Left ventricle myocardium superior (tissue), 1 donor: ENCODE results near the gene CCDC146. TPM values are rescaled to one million over a fixed set of nuclear protein-coding genes. Genes with fewer than 3 reads are reported as not detected.
"Not testable (repeated sequence)": the region's sequence is repeated elsewhere in the genome, so short reads cannot be mapped to it uniquely, and the experiment has no call there.

Experiments
- ATAC-seq: fragments of 200-7000 bp; cut with Tn5 transposase; one replicate; pipeline ENCODE4 v1.9.1; 2020; ENCODE audit warnings: mild to moderate bottlenecking, moderate library complexity
- DNase-seq: peaks from one replicate; pipeline ENCODE4 v3.0.0-alpha.2; 2020
- intact Hi-C: fragments of 100-400 bp; cut with micrococcal nuclease; formaldehyde crosslinking; loops from one replicate; pipeline ENCODE4 v1.11.0; 2022
- long read RNA-seq: library from polyadenylated mRNA; unstranded; transcript quantifications from one replicate; pipeline ENCODE4 v2.0.0, GENCODE V29; 2021
- total RNA-seq: library from RNA; stranded (reverse); fragmentation: NEBNext Ultra II Directional; extraction: Animal tissue kit (Norgen Biotek cat#: 25700); gene quantifications from one replicate; pipeline ENCODE4 v1.2.1, GENCODE V29; 2021
- donor health status: DM: no; HTN: yes; CAD: no; lungs with severe emphysema.

Gene CCDC146, protein sequence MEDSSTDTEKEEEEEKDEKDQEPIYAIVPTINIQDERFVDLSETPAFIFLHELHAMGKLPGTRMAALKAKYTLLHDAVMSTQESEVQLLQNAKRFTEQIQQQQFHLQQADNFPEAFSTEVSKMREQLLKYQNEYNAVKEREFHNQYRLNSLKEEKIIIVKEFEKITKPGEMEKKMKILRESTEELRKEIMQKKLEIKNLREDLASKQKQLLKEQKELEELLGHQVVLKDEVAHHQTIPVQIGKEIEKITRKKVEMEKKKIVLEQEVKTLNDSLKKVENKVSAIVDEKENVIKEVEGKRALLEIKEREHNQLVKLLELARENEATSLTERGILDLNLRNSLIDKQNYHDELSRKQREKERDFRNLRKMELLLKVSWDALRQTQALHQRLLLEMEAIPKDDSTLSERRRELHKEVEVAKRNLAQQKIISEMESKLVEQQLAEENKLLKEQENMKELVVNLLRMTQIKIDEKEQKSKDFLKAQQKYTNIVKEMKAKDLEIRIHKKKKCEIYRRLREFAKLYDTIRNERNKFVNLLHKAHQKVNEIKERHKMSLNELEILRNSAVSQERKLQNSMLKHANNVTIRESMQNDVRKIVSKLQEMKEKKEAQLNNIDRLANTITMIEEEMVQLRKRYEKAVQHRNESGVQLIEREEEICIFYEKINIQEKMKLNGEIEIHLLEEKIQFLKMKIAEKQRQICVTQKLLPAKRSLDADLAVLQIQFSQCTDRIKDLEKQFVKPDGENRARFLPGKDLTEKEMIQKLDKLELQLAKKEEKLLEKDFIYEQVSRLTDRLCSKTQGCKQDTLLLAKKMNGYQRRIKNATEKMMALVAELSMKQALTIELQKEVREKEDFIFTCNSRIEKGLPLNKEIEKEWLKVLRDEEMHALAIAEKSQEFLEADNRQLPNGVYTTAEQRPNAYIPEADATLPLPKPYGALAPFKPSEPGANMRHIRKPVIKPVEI
- total RNA-seq: 11.0 TPM
- long read RNA-seq, partial matches to known transcripts: 2 of 2 reads
- long read RNA-seq, other reads (novel, unspliced or antisense): 0 of 2 reads

DNA sequence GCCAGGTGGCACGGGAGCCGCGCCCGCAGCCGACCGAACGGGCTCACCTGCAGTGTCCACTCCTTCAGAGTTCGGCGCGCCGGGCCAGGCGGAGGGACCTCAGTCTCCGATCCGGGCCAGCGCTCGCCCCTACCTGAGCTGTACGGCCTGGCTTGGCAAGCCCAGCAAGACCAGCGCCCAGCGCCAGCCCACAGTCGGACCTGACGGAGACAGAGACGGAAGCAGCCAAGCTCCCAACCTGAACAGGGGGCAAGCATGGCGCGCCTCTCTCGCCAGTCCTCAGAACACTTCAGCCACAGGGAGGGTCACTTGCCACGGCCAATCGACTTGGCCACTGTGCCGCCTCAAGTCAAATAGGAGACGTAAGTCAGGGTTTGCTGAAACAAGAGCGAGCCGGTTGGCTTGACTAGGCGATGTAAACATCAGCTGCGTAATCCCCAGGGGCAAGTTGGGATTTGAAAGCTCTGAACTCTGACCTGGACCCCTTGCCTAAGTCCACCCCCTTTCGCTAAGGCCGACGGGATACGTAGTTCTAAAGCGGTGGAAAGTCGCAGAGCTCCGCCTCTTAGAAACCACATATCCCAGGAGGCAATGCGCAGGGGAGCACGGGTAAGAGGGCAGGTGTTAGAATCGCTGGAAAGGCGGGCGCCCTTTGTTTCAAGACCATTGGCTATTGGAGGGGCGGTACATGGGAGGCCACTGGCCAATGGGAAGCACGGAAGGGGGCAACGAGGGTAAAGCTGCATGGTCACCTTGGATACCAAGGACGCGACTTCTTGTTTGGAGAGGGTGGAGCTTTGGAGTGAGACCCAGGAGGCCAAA lies at the start of gene CCDC146:
TSS of gene CCDC146 (plus strand) at position 756 of the 822 bp plus-strand sequence. CDS start 45,054 bp downstream, outside the sequence.
- peak; percentile 96 for DNase-seq
- intact Hi-C loops: not testable (repeated sequence)
- peak; percentile 99 for ATAC-seq

DNA sequence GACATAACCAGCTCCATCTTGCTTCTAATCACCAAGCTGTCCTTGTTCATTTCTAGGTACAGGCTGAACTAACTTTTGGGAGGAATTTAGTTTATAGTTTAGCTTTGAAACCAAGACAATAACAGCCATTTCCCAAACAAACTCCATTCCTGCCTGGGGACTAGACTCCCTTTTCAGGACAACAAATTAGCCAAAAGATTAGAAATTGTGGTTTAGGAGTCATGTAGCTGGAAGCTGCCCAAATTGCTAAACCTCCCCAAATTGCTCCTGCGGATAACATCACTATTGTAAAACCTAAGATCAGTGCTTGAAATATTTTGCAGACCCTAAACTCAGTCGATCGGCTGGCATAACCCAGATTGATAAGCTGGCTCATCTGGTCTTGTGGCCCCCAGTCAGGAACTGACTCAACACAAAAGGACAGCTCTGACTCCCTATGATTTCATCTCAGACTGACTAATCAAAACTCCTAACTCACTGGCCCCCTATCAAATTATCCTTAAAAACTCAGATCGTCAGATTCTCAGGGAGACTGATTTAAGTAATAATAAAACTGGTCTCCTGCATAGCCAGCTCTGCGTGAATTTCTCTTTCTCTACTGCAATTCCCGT lies 47.5 kb upstream of the CCDC146 start:
- ATAC-seq, intact Hi-C loops, DNase-seq: not testable (repeated sequence)

DNA sequence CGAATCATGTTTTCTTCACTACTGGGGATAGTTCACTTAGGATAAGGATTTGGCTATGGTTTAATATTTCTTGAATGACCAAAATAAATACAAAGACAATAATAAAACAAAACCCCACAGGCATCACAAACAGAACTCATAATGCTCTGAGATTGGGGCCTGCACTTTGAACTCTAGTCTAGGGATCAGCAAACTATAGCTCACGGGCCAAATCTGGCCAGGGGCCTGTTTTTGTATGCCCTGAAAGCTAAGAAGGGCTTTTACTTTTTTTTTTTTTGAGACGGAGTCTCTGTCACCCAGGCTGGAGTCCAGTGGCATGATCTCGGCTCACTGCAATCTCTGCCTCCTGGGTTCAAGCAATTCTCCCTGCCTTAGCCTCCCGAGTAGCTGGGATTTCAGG lies 45.4 kb upstream of the CCDC146 start:
- ATAC-seq, intact Hi-C loops, DNase-seq: not testable (repeated sequence)

DNA sequence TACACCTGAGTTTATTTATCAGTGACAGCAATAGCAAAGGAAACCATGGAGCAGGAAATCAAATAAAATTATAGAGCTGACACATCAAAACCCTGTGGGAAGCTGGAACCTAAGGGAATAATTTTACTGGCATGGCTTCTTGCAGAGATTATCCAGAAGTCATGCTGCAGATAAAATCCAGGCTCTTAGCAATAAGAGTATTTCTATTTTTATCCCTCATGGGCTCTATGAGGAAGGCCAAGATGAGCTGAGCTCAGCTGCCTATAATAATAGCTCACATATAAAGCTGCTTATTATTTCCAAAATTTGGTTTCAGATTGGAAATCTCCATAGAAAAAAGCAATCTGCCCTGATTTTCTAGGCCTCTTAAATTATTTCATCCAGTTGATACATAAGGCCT lies 43.3 kb upstream of the CCDC146 start:
- DNase-seq, intact Hi-C loops: not testable (repeated sequence)
- peak; percentile 99 for ATAC-seq

DNA sequence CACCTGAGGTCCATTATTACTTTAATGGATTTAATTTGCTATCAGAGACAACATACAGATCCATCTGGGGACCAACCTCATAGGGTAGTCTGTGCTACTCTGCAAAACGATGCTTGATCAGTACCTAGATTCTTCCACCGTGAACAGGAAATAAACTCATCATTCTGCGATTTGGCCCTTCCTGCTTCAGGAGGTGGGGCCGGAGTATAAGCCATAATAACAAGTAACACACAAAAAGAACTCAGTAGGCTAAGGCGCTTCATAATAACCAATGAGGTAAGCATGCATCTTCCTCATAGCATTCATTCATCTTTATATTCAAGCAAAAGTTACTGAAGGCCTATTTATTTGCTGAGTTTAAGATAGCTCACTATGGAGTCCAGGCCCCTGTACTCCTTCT lies 42.8 kb upstream of the CCDC146 start:
- ATAC-seq: peak; percentile 34
- DNase-seq, intact Hi-C loops: not testable (repeated sequence)

DNA sequence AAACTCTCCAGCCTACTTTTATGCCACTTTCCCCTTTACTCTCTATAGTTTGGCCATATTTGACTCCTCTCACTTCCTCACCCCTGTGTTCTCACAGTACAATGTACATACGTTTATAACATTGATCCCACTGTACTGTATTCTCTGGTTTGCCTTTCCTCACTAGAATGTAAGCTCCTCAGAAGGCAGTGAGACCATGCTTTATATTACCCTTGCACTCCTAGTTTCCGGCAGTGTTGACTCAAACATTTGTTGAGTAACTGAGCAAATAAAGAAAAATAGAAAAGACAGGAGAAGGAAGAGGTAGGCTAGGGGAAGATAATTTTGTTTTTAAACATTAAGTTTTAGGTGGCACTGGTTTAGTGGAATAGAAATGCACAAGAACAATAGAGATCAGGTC lies 42.2 kb upstream of the CCDC146 start:
- intact Hi-C loops, DNase-seq, ATAC-seq: not testable (repeated sequence)

DNA sequence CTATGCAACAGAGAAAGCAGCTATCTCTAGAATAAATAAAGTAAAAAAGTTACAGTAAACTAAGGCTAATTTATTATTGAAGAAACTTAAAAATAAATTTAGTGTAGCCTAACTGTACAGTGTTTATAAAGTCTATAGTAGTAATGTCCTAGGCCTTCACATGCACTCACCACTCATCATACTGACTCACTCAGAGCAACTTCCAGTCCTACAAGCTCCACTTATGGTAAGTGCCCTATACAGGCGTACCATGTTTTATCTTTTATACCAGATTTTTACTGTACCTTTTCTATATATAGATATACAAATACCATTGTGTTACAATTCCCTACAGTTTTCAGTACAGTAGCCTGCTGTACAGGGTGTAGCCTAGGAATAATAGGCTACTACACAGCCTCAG lies 40.2 kb upstream of the CCDC146 start:
- ATAC-seq, DNase-seq, intact Hi-C loops: not testable (repeated sequence)

DNA sequence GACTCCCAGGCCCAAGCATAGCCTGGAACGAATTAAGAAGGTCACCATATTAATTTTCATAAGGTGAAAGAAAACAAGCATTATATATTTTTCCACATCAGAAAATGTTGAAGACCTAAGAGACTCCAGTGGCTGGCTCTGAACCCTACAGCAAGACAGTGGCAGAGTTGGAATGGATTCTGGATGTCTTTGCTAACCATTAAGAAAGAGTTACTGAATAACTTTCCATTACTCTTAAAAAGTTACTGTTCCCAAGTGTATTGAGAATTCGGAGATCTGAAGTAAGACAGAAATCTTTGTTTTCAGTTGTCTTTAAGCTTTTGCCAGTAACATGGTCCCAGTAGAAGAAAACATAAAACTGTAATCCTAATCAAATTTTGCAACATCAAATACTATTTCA lies 30.1 kb upstream of the CCDC146 start:
- intact Hi-C loops: not testable (repeated sequence)

DNA sequence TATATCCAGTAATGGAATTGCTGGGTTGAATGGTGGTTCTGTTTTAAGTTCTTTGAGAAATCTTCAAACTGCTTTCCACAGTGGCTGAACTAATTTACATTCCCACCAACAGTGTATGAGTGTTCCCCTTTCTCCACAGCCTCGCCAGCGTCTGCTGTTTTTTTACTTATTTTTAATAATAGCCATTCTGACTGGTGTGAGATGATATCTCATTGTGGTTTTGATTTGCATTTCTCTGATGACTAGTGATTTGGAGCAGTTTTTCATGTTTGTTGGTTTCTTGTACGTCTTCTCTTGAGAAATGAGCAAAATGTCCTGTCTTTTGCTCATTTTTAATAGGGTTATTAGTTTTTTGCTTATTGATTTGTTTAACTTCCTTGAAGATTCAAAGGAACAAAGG lies 21.9 kb upstream of the CCDC146 start:
- DNase-seq, intact Hi-C loops, ATAC-seq: not testable (repeated sequence)

More for the DNA sequence above, 30.1 kb upstream of the CCDC146 start:
- ATAC-seq, DNase-seq: not testable (repeated sequence)

DNA sequence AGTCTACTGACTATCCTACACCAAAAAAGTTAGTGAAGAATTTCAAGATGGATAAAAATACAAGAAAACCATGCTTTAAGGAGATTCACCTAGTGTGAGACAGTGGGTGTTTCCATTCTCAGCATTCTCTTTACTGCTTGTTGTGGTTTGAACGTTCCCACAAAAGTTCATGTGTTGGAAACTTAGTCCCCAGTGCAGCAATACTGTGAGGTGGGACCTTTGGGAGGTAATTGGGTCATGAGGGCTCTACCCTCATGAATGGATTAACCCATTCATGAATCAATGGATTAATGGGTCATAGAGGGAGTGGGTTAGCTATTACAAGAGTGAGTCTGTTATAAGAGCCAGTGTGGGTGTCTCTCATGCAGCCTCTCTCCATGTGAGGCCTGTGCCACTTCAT lies 21.2 kb upstream of the CCDC146 start:
- DNase-seq, intact Hi-C loops, ATAC-seq: not testable (repeated sequence)

DNA sequence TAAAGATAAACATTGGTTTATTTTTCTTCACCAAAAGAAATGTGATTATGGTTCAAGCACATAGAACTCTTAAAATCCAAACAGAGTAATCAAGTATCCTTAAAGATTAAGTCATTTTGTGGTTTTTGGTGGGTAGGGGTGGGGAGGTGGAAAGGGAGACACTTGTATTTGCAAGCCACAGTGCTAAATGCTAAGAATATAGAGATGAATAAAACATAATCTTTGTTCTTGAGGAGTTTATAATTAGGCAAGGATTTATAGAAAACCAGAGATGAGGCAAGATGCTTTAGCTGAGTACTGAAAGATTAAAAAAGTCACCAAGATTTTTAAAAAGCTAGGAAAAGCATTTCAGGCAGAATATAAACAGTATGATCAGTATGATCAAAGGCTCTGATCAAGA lies 19.7 kb upstream of the CCDC146 start:
- ATAC-seq, intact Hi-C loops, DNase-seq: not testable (repeated sequence)

DNA sequence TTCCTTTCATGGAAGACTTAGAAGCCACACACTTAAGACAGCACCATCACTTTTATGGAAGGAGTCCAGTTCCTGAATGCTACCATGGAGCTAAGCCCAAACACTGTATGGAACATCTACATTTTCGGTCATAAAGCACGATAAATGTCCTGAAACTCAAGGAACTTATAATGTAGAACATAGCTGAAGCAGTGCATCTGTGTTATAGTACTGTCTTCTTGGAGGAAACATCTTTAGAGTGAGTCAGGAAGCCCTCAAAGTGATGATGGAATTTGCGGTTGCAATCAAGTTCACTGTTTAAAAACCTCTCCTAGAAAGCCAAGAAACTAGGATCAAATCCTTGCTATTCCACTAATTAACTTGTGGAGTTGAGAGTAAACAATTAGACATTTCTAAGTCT lies 16.5 kb upstream of the CCDC146 start:
- intact Hi-C loops, DNase-seq, ATAC-seq: not testable (repeated sequence)

DNA sequence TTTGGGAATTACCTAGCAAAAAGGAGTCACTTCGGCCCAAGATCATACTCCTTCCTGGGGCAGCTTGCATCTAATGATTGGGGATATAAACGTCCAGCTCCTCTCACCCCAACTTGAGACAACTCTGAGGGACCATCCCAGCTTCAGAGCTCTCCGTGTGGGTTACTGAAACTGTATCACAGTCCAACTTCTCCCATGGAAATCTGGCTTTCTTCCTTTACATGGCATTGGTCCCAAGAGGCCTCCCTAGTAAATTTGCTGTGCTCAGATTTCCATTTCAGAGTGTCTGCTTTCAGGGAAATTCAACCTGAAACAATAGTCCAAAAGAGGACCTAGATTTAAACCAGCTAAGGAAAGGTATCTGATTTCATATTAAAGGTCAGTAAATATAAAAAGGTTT lies 14.8 kb upstream of the CCDC146 start:
- ATAC-seq: peak; percentile 57
- DNase-seq, intact Hi-C loops: not testable (repeated sequence)

DNA sequence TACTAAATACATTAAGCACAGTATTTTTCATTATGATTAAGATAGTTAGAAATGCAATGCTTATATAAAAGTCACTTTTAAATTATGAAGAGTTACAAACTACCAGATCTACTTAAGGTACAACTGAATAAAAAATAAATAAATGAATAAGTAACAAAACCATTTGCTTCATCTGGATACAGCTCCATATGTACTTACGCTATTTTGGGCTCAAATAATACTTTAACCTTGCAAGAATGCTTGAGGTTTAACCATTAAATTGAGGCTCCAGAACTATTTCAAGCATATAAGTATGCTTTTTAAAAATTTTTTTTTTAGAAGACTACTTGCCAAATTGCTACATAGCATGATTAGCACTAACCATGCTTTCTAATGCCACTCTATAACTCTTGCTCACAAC lies 14.1 kb upstream of the CCDC146 start:
- DNase-seq, intact Hi-C loops, ATAC-seq: not testable (repeated sequence)

DNA sequence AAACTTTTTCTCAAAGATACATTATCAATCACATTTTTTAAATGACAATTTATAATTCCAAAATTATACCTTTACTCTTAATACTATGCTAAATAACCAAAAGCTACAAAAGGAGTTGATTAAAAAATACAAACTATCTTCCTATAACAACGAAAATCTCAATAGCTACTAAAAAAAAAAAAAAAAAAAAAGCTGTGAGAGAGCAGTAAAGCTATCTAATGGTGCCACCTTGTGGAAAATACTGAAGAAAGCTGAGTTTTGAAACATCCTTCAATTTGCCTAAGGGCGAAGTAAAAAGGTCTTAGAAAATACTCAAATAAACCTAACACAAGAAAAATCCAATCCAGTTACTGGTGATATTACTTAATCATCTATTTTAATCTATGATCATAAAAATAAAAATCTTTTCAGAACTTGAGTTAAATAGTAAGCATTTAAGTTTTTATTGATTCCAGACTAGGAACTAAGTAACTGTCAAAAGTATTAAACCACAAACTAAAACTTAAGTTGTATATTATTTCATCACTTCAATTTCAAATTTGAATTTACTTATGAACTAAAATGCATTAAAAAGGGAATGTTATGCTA lies 9.6 kb upstream of the CCDC146 start:
- ATAC-seq, intact Hi-C loops, DNase-seq: not testable (repeated sequence)

DNA sequence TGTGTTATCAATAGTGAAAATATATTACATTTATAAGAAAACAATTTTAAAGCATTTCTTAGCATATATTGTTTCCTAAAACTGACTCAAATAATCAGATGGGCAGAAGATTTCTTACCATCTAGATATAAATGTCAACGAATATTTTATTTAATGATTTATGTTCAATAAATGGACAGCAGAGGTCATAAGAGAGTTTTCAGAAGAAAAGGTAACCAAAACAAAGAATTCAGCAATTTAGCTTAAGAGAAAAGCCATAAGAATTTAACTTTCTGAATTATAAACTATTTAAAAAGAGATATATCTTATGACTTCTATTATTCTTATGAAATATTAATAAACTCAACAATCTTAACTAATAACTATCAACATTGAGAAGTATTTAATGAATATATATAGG lies 3.1 kb downstream of the CCDC146 start:
- DNase-seq, ATAC-seq, intact Hi-C loops: not testable (repeated sequence)

DNA sequence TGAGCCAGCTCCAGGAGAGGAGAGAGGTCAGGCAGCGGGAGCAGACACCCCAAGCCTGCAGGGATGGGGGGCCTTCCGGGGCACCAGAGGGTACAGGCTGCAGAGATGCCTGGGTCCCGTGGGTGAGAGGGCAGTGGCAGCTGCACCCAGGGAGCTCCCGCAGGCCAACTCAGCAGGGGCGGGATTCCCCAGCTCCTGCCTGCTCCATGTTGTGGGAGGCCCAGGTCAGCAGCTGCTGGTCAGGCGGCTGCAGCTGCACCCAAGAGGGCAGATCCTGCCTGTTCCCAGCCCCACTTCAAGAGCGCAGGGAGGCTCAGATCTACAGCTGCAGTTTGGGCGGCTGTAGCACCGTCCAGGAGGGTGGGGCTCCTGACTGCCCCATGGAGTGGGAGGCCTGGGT lies 4.6 kb downstream of the CCDC146 start:
- intact Hi-C loops, ATAC-seq: not testable (repeated sequence)
- peak; percentile 26 for DNase-seq
